HUDEP-2 (cell line): ENCODE results near the gene MYO1F.

Experiments
- DNase-seq, 76 experiments: peaks; one replicate each; lab custom pipeline; 2025; ENCODE audit not compliant: unreplicated experiment in 76 of 76; lab: John Stamatoyannopoulos, UW

Gene MYO1F

DNA sequence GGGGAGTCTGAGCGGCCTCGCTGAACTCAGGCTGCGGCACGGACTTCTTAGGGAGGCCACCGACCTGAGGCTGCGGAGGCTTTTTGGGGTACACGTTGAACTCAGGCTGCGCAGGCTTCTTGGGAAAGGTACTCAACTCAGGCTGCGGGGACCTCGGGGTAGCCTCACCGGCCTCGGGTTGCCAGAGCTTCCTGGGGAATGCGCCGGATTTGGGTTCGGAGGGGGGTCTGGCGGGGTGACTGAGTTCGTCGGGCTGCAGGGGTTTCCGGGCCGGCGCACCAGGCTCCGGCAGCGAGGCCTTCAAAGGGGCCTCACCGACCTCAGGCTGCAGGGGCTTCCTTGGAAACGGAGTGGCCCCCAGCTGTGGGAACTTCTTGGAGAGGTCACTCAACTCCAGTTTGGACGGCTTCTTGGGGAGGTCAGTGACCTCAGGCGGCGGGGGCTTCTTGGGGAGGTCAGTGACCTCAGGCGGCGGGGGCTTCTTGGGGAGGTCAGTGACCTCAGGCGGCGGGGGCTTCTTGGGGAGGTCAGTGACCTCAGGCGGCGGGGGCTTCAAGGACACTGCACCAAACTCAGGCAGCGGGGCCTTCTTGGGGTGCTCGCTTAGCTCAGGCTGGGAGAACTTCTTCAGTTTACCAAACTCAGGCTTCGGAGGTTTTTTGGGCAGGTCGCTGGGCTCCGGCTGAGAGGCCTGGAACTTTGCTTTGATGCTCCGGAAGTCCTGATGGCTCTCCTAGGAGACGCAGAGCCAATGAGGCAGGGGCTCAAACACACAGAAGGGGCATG, 78.0 kb downstream of the MYO1F start:
- no peak for DNase-seq

DNA sequence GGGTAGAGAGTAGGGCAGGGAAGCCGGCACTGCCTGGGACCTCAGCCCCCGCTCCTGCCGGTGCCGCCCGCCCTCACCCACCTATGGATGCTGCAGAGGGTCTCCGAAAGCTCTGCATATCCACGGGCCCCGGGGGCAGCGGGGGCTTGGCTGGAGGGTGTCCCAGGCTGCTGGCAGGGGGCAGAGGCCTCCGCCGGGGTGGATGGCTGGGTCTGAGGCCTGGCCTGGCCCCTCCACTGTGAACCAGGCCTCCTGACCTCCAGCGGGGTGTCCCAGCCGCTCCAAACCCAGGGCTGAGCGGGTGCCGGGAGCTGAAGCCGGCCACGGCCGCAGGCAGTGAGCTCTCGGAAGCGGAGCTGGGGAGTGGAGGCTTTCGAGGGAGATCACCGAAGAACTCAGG, 78.9 kb downstream of the MYO1F start:
- no peak for DNase-seq

DNA sequence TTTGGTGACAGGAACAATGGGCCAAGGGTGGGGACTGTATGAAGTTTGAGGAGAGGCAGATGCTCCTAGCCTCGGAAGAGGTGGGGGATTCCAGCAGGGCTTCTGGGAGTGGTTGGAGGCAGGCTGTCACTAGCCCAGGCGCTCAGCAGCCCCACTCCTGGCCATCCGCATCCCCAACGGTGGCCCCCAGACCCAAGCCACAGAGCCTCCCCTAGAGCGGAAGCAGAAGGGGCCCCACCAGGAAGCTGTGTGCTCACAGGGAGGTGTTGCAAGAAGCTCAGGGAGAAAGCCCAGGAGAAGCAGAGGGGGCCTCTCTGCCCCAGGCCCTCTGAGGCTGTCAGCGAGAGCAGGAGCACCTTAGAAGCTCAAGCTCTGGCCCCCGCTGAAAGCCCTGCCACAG, 83.1 kb downstream of the MYO1F start:
- no peak for DNase-seq

DNA sequence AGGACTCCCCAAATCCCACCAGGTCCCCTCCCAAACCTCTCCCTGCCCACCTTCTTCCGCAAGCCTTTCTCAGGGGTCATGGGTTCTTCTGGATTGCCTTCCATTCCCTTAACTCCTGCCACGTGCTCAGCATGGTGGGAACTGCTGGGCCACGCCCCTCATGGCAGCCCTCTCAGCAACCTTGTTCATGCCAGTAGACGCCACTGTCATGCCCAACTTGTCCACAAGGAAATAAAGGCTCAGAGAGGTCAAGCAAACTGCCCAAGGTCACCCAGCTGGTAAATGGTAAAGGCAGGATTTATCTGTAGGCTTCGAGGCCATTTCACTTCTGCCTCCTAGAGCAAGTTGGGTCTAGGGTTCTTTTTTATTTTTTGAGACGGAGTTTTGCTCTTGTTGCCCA, 85.7 kb downstream of the MYO1F start:
- DNase-seq, result peak in 3 of 76 experiments; percentile 15 to 21 (median 15)

DNA sequence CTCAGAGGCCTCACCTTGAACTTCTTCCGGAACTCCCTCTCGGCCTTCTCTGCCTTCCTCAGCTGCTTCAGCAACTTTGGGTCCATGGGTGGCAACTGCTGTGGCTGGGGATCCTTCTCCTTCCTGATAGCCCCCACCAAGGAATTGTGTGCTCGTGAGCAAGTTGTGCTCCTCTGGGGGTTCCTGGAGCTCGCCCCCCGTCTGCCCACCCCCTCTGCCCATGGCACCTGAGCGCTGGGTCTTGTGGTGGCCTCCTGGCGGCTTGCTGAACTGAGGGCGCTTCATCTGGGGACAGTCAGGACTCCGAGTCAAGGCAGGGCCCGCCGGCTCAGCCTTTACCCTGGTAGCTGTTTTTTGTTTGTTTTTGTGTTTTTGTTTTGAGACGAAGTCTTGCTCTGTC, 86.4 kb downstream of the MYO1F start:
- DNase-seq, result no peak

DNA sequence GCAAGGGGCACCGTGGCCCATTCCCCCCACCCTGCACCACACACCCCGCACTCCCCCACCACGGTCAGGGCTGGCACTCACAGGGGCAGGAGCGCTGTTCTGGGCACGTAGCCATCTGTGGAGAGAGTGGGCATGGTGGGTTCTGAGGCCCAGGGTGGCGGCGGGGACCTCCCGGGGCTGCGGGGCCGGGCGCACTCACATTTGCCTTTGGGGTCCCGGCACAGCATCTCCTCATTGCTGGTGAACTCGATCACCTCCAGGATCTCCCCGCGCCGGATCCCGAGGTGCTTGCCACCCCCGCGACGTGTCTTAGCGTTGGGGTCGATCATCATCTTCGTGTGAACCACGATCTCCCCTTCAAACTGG, 86.9 kb downstream of the MYO1F start:
- no peak for DNase-seq

DNA sequence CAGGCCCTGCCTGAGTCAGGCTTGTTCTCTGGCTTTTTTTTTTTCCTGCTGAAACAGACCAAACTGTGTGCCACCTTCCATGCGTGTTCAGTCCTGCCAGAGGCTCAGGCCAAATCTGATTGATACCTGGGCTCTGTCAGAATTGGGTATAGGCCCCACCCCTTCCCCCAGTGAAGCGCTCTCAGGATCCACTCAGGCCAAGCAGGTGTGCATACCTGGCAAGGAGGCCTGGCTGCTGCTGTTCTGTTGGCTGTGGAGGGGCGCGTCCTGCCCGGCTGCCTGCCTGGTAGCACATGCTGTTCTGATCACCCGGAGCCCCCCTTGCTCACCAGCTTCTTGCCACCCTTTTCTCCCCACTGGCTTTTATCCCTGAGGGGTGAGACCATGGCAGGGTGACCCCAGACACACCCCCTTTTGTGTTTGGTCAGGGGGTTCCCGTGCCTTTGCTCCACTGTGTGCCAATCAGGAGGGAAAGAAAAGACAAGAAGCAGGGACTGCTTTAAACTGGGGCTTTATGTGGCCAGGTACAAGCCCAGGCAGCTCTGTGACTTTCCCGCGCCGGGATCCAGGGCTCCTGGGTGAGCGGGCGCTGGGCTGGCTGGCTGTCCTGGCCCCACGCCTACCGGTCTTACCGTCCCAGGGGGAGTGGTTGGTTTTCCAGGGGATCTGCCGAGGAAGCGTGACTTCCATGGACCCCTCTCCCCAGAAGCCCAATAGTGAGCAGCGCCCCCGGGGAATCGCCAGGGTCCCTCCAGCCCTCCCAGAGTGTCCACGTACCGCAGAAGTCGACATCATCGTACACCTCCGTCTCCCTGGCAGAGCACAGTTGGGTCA, 87.5 kb downstream of the MYO1F start:
- DNase-seq, result no peak

DNA sequence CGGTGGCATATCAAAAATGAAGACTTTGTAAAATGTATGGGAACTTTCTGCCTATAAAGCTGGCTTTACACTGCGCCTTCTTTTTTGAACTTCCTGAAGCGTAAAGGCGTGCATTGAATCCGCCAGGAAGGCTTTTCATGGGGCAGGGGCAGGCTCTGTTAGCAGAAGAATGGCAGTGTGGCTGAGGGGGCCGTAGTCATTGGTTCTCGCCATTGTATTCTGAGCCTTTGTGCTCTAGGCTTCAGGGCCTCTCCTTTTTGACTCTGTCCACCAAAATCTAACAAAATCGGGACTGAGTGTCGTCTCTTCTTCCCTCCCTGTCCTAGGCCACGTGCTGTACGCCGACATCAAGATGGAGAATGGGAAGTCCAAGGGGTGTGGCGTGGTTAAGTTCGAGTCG, 88.9 kb downstream of the MYO1F start:
- DNase-seq, result no peak

DNA sequence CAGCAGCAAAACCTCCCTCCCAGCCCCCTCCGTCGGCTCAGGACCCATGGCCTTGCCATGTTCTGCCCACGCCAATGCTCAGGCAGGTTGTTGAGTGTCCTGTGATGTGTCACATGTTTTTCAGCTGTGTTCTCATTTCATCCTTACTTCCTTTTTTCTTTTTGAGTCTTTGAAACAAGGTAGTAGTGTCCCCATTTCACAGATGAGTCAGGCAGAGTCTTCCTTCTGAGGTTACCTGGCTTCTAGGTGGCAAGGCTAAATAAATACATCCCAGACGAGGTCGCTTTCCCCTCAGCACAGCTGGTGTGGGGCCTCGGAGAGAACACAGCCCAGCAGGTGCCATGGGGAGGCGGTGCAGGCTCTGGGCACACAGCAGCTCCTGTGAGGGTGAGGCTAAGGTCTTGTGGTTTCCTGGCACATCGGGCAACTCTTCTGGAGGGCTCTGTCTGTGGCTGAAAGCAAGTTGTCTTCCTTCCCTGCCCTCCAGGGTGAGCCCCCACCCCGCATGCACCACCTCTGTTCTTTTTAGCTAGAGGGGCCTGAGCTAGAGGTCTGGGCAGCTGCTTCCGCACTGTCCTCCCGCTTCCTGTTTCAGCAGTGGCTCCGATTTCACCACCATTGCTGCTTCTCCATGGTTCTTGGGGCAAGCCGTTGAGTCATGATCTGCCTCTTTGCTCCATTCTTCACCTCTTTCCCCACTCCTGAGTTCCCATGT, 89.9 kb downstream of the MYO1F start:
- DNase-seq, result no peak

DNA sequence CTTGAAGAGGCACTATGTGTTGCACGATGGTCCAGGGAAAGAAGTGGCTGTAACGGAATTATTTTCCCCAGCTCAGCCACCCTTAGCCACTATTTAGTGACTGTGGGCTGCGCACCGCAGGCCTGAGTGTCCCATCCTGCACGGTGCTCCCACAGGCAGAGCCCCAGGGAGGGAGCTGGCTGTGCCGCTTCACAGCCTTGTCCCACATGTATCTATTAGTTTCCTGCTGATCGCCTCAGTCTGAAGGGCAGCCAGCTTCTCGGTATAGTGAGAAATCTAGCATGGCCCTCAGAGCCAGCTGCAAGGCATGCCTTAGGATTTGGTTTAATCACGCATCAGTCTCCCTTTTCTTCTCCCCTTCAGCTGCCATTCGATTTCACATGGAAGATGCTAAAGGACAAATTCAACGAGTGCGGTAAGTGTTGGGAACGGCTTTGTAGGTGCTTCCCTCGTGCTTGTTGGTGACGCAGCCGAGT, 90.5 kb downstream of the MYO1F start:
- DNase-seq, result no peak

DNA sequence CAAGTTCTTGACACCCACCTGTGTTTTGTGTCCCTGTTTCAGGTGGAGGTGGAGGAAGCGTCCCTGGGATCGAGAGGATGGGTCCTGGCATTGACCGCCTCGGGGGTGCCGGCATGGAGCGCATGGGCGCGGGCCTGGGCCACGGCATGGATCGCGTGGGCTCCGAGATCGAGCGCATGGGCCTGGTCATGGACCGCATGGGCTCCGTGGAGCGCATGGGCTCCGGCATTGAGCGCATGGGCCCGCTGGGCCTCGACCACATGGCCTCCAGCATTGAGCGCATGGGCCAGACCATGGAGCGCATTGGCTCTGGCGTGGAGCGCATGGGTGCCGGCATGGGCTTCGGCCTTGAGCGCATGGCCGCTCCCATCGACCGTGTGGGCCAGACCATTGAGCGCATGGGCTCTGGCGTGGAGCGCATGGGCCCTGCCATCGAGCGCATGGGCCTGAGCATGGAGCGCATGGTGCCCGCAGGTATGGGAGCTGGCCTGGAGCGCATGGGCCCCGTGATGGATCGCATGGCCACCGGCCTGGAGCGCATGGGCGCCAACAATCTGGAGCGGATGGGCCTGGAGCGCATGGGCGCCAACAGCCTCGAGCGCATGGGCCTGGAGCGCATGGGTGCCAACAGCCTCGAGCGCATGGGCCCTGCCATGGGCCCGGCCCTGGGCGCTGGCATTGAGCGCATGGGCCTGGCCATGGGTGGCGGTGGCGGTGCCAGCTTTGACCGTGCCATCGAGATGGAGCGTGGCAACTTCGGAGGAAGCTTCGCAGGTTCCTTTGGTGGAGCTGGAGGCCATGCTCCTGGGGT, 91.5 kb downstream of the MYO1F start:
- DNase-seq, result no peak

DNA sequence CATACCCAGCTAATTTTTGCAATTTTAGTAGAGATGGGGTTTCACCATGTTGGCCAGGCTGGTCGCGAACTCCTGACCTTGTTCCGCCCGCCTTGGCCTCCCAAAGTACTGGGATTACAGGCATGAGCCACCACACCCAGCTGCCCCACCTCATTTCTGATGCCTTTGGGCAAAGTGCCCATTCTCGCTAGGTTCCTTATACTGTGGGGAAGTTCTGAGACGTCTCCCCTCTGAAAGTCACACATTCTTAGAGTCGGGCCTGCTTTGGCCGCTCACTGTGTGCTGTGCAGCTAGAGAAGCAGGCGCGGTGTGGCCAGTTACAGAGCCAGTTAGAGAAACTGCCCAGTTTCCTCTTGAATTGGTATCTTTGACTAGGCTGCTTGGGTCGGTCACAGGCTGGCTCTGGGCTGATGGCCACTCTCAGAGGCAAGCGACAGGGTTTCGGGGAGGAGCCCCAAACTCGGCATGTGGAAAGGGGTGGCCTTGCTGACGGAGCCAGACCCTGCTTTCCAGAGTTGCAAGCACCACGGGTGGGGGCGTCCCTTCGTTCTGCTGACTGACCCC, 92.8 kb downstream of the MYO1F start:
- peak in 30 of 76 experiments; percentile 8 to 52 (median 30) for DNase-seq

DNA sequence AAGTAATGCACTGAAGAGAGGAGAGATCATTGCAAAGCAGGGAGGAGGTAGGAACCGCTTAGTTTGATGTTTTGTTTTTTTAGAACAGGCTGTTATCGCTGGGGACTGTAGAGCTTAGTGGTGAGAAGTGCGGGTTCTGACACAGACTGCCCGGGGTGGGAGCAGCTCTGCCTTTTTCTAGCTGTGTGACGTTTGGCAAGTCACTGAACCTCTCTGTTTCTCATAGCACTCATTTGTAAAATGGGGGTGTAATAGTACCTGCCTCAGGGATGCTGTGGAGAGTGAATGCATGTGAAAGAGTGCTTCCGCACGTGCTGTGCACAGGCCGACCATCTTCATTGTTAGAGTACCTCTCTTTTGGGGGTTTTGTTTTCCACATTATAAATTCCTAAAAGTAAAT, 94.1 kb downstream of the MYO1F start:
- DNase-seq, result no peak

DNA sequence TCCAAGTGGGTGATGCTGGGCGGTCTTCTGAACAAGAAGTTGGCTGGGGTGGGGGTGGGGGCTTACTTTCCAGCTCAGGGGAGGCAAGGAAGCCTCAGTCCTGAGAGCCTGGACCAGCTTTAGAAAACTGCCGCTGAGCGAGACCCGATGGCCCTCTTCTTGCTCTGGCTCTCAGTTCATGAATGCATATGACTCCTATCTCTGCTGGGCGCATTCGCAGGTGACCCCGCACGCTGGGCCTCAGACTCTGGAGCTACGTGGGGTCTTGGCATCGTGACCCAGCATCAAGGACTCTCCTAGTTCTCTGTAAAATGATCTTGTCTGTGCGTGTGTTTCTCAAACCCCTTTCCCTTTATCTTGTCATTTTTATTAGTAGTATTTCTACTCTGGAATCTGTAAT, 94.5 kb downstream of the MYO1F start:
- no peak for DNase-seq

DNA sequence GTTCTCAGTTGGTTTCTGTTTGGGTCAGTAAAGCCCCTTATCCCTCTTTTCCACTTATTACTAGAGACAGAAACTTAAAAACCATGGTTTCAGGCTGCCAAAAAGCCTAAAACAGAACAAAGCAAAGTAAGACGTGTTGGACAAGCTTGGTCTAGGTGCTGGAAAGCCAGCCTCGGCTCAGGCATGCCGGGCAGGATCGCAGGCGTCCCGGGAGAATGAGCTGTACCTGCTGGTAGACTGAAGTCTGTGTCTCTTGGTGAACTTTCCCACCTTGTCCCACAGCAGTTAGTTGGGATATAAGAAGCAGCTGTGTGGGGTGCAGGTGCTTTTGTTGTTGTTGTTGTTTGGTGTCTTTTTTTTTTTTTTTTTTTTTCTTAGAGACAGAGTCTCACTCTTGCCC, 95.6 kb downstream of the MYO1F start:
- no peak for DNase-seq

DNA sequence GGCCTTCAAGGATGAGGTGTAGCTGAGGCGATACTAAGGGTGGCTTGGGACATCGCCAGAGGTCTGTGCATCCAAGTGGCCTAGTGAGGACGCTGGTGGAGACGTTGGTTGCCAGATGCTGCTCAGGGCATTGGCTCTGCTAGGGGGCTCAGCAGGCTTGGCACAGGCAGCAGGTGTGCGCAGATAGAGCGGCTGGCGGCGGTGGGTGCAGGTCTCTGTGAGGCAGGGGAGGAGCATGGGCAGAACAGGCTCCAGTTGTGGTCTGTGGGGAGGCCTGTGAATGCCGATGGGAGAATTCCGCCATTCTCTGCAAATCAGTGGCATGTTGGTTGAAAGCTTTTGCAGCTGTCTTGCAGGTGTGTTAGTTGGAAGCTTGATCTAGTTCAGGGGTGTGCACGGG, 96.0 kb downstream of the MYO1F start:
- DNase-seq, result no peak

DNA sequence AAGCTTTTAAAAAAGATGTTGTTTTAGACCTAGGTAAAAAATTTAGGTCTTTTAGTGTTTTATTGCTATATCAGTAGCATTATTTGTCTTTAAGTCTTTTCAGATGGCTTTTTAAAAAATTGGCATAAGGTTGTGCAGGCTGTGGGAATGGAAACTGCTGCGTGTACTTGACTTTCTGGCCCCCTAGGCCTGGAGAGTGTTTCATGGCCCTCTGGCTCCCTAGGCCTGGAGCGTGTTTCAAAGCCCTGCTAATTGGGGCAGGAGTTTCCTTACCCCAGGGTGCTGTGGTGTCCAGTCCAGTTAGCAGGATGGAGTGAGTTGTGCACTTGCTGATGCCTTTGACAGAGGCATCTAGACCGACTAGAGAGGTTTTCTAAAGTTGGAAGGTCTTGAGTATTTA, 98.6 kb downstream of the MYO1F start:
- no peak for DNase-seq

DNA sequence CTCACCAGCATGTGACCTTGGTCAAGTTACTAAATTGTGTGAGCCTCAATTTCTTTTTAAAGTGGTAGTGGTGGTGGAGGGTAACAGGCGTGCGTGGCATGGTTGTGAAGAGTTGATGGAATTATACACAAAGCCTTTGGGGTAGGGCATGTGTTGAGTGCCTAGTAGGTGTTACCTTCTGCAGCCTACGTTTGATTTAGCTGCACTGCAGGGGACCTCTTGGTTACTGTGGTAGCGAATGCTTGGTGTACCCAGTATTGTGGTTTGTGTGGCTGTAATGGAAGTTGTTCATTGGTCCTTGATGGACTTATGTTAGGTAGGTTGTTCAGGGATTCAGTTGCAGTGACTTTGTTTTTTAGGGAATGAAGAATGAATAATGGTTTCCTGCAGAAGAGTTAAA, 99.4 kb downstream of the MYO1F start:
- DNase-seq, result no peak

DNA sequence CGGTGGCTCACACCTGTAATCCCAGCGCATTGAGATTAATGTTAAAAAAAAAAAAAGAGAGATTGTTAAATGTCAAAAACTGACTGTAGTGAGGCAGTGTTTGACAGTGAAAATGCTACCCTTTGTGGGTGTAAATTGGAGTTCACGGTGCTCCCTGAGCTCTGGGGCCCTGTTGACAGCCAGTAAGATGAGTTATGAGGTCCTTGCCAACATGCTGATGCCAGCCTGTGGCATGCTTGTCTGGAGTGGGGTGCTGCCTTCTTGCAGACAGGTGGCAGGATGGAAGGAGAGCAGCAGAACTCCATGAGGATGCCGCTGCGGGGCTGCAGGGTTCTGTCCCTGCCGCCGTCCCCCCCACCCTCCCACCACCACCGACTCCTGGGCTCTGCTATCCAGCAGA, 100.7 kb downstream of the MYO1F start:
- DNase-seq, result no peak

DNA sequence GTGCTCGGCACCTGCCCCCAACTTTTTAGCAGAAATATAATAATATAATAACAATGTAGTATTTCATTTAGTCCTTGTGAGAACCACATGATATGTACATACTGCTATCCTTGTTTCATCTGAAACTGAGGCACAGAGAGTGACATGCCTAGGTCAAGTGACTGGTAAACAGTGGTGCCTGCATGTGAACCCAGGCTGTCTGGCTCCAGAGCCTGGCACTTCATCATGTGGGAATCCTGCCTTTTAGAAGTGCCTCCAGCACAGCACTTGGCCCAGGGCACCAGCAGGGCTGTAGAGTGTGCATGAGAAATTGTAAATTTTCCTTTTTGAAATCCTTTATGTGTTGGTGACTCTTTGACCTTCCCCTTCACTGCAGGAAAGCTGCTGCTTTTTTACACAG, 102.2 kb downstream of the MYO1F start:
- DNase-seq, result no peak
